Adrenal gland (tissue), 5 donors: ENCODE measurements around the gene COL23A1.

Source experiments
- CTCF ChIP-seq, 6 experiments: fragments of 450-650 bp in 4 of 6; fragments of 200-600 bp in 2 of 6; sonication (generic) in 1 of 6; IDR thresholded peaks; 1 replicate in 5 of 6; 2 replicates in 1 of 6; pipeline versions ENCODE4 v1.5.1 to v1.8.0; 2016 to 2021; ENCODE audit warnings: antibody characterized with exemption in 6 of 6, mild to moderate bottlenecking in 2 of 6, moderate library complexity in 1 of 6
- POLR2A ChIP-seq, 2 donors: fragments of 450-650 bp; IDR thresholded peaks; one replicate each; pipeline ENCODE4 v1.6.1; 2017; ENCODE audit warnings: antibody characterized with exemption in 2 of 2, mild to moderate bottlenecking in 2 of 2, moderate library complexity in 1 of 2
- donor health status: DM: no; HTN: no; CAD: no.

- no peak for TF ChIP-seq CTCF (IDR thresholded peaks at IDR 0.05)
- TF ChIP-seq POLR2A (IDR thresholded peaks at IDR 0.05) = no peak
Measured at GRCh38 chr5:178264044-178264443, 326.1 kb downstream of the COL23A1 start.
